HUES64 (cell line): ENCODE data around the gene DSCAML1.

Source experiments
- H3K27ac ChIP-seq: 2 replicates; pipeline ENCODE4 v1.7.0; 2013; ENCODE audit warnings: low read depth, low read length, inconsistent platforms
- H3K27me3 ChIP-seq: 2 replicates; pipeline ENCODE4 v1.6.1; 2013; ENCODE audit warnings: mild to moderate bottlenecking, low read length; ENCODE audit not compliant: insufficient read depth
- H3K36me3 ChIP-seq: 2 replicates; pipeline ENCODE4 v1.6.1; 2013; ENCODE audit warnings: mild to moderate bottlenecking, low read length; ENCODE audit not compliant: insufficient read depth
- H3K4me1 ChIP-seq: 2 replicates; pipeline ENCODE4 v1.6.1; 2013; ENCODE audit warnings: mild to moderate bottlenecking, low read length, moderate library complexity; ENCODE audit not compliant: insufficient read depth
- H3K4me3 ChIP-seq: 2 replicates; pipeline ENCODE4 v1.5.1; 2013; ENCODE audit warnings: mild to moderate bottlenecking, low read length, moderate library complexity
- H3K9ac ChIP-seq: 2 replicates; pipeline ENCODE4 v1.6.1; 2013; ENCODE audit warnings: mild to moderate bottlenecking, low read depth, low read length
- H3K9me3 ChIP-seq: 2 replicates; pipeline ENCODE4 v1.6.1; 2013; ENCODE audit warnings: low read depth, low read length; ENCODE audit not compliant: insufficient read depth
- WGBS: fragments of 150-250, 120-280 bp; methylation state at CpG from one replicate; pipeline ENCODE4 v1.1.7; 2013; ENCODE audit warnings: missing lambda C conversion rate; 5-methylcytosine and 5-hydroxymethylcytosine counted together

The DSCAML1 gene

GRCh38 chr11:117701781-117702180, 95.2 kb downstream of the DSCAML1 start:
- Histone ChIP-seq H3K9me3 (no peaks in the 10 kb centered on the region), H3K9ac (no peak overlapping the region), H3K4me1 (peaks cover 14% of the 10 kb centered on the region), H3K27me3 (no peaks in the 10 kb centered on the region), H3K27ac (no peak overlapping the region), H3K4me3 (no peak overlapping the region), H3K36me3 (no peaks in the 10 kb centered on the region)
- 88% methylated on average over 9 of the region's 9 CpGs for WGBS

GRCh38 chr11:117700551-117700950, 96.5 kb downstream of the DSCAML1 start:
- Histone ChIP-seq H3K9me3 (no peaks in the 10 kb centered on the region), H3K27ac (no peak overlapping the region), H3K9ac (no peak overlapping the region), H3K4me1 (peaks cover 22% of the 10 kb centered on the region), H3K27me3 (no peaks in the 10 kb centered on the region), H3K36me3 (no peaks in the 10 kb centered on the region), H3K4me3 (no peak overlapping the region)
- 96% methylated on average over 6 of the region's 6 CpGs for WGBS

GRCh38 chr11:117697319-117697718, 99.7 kb downstream of the DSCAML1 start:
- 92% methylated on average over 2 of the region's 3 CpGs for WGBS
- no peaks in the 10 kb centered on the region for H3K36me3 ChIP-seq
- no peak overlapping the region for H3K27ac ChIP-seq
- peaks cover 15% of the 10 kb centered on the region for H3K4me1 ChIP-seq
- H3K9ac ChIP-seq: no peak overlapping the region
- H3K9me3 ChIP-seq: no peaks in the 10 kb centered on the region
- H3K4me3 ChIP-seq: no peak overlapping the region
- no peaks in the 10 kb centered on the region for H3K27me3 ChIP-seq

GRCh38 chr11:117696540-117696939, 100.5 kb downstream of the DSCAML1 start:
- H3K4me1 ChIP-seq: peaks cover 18% of the 10 kb centered on the region
- WGBS: 41% methylated on average over 5 of the region's 5 CpGs
- H3K4me3 ChIP-seq: no peak overlapping the region
- H3K27ac ChIP-seq: no peak overlapping the region
- no peaks in the 10 kb centered on the region for H3K9me3 ChIP-seq
- no peak overlapping the region for H3K9ac ChIP-seq
- no peaks in the 10 kb centered on the region for H3K27me3 ChIP-seq
- no peaks in the 10 kb centered on the region for H3K36me3 ChIP-seq

- WGBS: 98% methylated on average over 3 of the region's 3 CpGs
- Histone ChIP-seq H3K9me3 (no peaks in the 10 kb centered on the region), H3K36me3 (no peaks in the 10 kb centered on the region), H3K27ac (no peak overlapping the region), H3K4me1 (peaks cover 18% of the 10 kb centered on the region), H3K9ac (no peak overlapping the region), H3K4me3 (no peak overlapping the region), H3K27me3 (no peaks in the 10 kb centered on the region)
These were observed 103.7 kb downstream of the DSCAML1 start for GRCh38 chr11:117693344-117693743.

- Histone ChIP-seq H3K27me3 (no peaks in the 10 kb centered on the region), H3K27ac (no peak overlapping the region), H3K4me1 (peaks cover 13% of the 10 kb centered on the region), H3K9me3 (no peaks in the 10 kb centered on the region), H3K36me3 (no peaks in the 10 kb centered on the region), H3K9ac (no peak overlapping the region), H3K4me3 (no peak overlapping the region)
- 88% methylated on average over 9 of the region's 10 CpGs for WGBS
These were observed 105.5 kb downstream of the DSCAML1 start for GRCh38 chr11:117691516-117691915.

- no peaks in the 10 kb centered on the region for H3K27me3 ChIP-seq
- no peak overlapping the region for H3K4me3 ChIP-seq
- H3K27ac ChIP-seq: no peak overlapping the region
- H3K9ac ChIP-seq: no peak overlapping the region
- WGBS: 91% methylated on average over 3 of the region's 4 CpGs
- peaks cover 10% of the 10 kb centered on the region for H3K4me1 ChIP-seq
- H3K9me3 ChIP-seq: no peaks in the 10 kb centered on the region
- no peaks in the 10 kb centered on the region for H3K36me3 ChIP-seq
These were observed 105.8 kb downstream of the DSCAML1 start for GRCh38 chr11:117691218-117691514.

GRCh38 chr11:117690484-117691217, 106.4 kb downstream of the DSCAML1 start:
- 93% methylated on average over 8 of the region's 8 CpGs for WGBS
- H3K9me3 ChIP-seq: no peaks in the 10 kb centered on the region
- no peaks in the 10 kb centered on the region for H3K27me3 ChIP-seq

GRCh38 chr11:117688255-117688797, 108.7 kb downstream of the DSCAML1 start:
- Histone ChIP-seq H3K4me3 (no peak overlapping the region), H3K27me3 (no peaks in the 10 kb centered on the region), H3K9ac (no peak overlapping the region), H3K9me3 (no peaks in the 10 kb centered on the region), H3K27ac (no peak overlapping the region), H3K36me3 (no peaks in the 10 kb centered on the region), H3K4me1 (peaks cover 8% of the 10 kb centered on the region)
- 89% methylated on average over 2 of the region's 3 CpGs for WGBS

More at GRCh38 chr11:117690484-117691217, 106.4 kb downstream of the DSCAML1 start:
- Histone ChIP-seq H3K9ac (no peak overlapping the region), H3K4me1 (peaks cover 8% of the 10 kb centered on the region), H3K36me3 (no peaks in the 10 kb centered on the region), H3K4me3 (no peak overlapping the region), H3K27ac (no peak overlapping the region)

- 91% methylated on average over 6 of the region's 6 CpGs for WGBS
- H3K4me1 ChIP-seq: peaks cover 8% of the 10 kb centered on the region
- H3K9me3 ChIP-seq: no peaks in the 10 kb centered on the region
- no peak overlapping the region for H3K27ac ChIP-seq
- H3K4me3 ChIP-seq: no peak overlapping the region
- no peaks in the 10 kb centered on the region for H3K36me3 ChIP-seq
- H3K9ac ChIP-seq: no peak overlapping the region
- no peaks in the 10 kb centered on the region for H3K27me3 ChIP-seq
These were observed 109.2 kb downstream of the DSCAML1 start for GRCh38 chr11:117687776-117688175.

GRCh38 chr11:117686711-117687110, 110.3 kb downstream of the DSCAML1 start:
- Histone ChIP-seq H3K9me3 (no peaks in the 10 kb centered on the region), H3K27ac (no peak overlapping the region), H3K9ac (no peak overlapping the region), H3K4me3 (no peak overlapping the region), H3K36me3 (no peaks in the 10 kb centered on the region), H3K4me1 (no peaks in the 10 kb centered on the region; the same call in 1 of the 2 replicates), H3K27me3 (no peaks in the 10 kb centered on the region)
- WGBS: 64% methylated on average over 3 of the region's 3 CpGs
